Stimulated activated CD8-positive, alpha-beta memory T cell treated with anti-CD3 and anti-CD28 coated beads, Interleukin-4, amount 100 ng/mL, for 1 hour (primary cell): ENCODE measurements around the gene FREY1.

Source experiments
- DNase-seq, 2 donors: peaks; one replicate each; pipeline ENCODE4 v3.0.0-alpha.2; 2020; ENCODE audit warnings: low read depth in 2 of 2, low spot score in 1 of 2

The FREY1 gene, protein sequence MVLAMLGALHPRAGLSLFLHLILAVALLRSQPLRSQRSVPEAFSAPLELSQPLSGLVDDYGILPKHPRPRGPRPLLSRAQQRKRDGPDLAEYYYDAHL

DNA sequence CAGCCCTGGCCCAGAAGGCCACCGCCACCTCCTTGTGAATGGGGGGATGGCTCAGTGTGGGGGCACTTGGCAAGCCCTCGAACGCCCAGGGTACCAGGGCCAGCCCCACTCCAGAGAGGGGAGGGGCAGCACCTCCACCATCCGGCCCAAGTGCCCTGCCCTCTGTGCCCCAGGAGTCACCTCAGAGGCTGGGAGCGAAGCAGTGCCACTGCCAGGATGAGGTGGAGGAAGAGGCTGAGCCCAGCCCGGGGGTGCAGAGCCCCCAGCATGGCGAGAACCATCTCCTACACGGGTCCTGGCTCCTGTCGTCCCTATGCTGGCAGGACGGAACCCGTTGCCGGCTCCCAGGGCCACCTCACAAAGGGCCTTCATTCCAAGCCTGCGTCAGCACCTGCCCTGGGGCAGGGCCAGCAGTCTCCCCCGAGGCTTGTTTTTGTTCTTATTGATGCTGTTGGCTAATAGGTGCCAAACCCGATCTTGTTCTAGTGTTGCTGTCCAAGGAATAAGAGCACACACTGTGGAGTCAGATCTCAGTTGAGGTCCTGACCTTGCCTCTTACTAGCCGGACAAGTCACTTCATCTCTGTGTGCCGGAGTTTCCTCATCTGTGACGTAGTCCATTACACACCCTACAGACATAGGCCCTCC lies at the start of gene FREY1:
Gene FREY1, minus strand, starts transcription at position 307 of the 647 bp plus-strand sequence. Its CDS starts 26 bp downstream, at position 281.
- DNase-seq = no peak

DNA sequence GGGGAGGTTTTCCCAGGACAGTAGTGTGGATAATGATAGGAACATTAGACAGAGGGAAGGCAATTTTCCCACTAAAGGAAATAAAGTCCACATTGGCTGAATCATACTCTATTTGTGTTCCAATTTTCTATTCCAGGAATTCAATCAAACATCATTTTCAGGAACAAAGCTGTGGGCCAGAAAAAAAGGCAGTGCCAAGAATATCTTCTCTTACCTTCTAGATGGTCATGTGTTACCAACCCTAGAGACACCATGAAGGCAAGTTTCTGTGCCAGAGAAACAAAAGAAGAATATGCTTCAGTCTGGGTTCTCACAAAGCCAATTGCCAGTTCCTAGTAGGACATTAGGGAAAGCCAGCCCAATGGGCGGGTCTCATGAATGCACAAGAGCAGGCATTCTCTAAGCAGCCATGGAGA lies 42.9 kb upstream of the FREY1 start:
- DNase-seq = no peak

DNA sequence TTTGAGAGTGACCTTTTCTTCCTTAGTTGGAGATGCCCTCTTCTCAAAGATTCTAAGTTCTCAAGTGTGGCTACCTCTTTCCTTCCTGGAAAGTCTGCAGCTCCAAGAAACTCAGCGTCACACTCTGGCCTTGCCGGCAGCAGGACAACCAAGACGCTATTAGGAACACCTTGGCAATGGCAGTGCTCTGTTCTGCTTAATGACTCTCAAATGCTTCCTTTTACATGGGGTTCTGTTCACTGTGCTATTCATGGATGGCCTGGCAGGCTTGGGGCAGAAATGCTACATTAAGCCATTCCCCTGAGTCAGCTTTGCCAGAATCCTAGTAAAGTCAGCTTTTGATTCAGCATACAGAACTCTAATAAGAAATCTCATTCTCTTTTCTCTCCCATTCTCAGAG lies 41.3 kb upstream of the FREY1 start:
- DNase-seq = no peak

DNA sequence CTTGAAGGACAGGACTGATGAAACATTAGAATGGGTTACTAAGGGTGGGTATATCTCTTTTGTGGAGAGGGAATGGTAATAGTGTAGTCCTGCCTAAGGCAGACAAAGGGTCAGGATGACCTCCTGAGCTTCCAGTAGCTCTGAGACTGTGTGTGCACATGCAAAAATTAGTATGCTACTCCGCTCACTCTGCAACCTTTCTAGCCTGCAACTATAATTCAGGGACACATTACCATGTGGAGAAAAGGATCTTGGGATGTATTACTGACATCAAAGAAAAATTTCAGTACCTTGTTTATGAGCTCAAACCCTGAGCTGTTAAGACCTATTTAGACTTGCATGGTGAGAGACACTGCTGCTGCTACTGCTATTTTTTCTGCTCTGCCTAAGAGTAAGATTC lies 40.8 kb upstream of the FREY1 start:
- DNase-seq = no peak

DNA sequence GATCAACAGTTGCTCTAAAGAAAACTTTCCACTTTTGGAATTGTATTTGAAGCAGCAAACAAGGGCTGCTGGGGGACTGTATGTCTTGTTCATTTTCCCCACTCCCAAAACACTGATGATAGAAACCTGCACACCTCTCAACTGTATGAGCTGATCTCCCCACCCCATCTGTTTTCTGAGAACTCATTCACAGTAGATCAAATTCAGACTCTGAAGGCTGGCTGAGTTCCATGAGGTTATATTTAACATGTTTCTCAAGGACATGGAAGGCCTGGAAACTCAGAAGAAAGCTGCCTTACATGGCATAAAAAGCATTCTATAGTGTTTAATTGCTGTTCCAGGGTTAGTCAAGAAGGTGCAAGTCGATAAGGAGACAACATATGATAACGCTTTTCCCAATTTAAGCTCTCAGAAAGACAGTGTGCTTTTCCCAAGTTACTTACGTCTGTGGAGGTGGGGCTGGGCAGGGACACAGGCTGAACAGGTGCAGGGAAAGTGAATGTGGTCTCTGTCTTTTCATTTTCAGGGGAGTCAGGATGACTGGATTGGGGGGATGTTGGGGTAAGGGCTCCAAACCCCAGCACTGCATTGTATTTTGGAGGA lies 38.4 kb upstream of the FREY1 start:
- DNase-seq = no peak

DNA sequence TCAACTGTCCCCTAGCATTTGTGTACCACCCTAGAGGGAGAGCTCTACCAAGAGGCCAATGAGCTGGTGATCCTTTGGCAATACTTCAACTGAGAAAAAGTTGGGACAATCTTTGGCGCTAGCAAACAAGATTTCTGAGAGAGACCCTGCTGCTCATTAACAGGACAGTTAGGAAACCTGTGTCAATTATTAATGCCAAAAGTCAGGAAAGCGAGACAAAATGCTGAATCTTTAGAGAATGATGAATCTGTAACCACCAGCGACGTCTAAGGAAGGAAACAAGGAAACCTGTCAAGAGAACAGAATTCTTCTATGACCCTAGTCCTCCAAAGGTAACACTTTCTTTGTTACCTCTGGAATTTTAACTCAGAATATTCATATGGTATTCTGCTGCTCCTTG lies 35.3 kb upstream of the FREY1 start:
- DNase-seq = no peak

DNA sequence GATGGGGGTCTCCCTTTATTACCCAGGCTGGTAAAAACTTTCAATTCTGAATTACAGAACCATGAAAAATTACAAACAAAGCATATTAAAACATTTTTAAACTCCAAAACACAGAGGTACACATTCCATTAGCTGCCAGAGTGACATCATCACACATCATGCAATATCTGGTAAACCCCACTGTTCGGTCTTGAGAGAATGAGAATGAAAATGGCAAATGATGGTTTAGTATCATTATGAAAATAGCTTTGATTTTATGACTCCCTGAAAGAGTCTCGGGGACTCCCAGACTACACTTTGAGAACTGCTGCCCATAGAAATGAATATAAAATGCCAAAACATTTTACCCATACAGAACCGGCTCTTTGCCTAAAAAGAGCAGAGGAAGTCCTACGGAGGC lies 34.2 kb upstream of the FREY1 start:
- DNase-seq = no peak

DNA sequence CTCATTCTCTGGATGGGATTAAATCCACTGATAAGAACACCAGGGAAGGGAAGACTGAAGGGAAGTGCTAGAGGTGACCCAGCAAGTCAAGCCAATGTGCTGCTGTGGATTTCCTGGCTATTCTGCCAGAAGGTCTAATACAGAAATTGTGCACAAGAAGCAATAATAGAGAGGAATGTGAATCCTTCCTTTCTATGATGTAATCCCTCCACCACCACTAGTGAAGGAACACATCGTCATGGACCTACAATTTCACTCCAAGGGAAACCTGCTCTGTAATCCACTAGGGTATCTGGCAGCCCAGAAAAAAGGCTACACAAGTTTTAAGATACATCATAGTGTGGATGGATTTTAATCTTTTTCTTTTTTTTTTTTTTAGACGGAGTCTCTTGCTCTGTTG lies 32.8 kb upstream of the FREY1 start:
- DNase-seq = no peak

DNA sequence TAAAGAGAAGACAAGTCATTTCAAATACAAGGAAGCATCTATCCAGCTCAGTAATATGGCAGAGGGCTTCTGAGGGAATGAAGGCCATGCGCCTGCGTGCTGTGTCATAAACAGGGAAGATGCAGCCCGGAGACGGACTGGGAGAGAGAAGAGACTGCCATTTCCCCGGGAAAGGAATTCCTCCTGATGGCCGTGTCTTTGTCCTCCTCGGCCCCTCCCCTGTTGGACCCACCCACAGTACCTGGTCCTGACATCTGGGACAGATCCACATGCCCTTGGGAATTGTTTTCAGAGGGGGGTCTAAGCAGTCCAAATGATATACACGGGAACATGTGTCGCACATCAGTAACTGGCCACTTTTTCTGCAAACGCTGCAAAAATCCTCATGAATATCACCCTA lies 30.8 kb upstream of the FREY1 start:
- DNase-seq = no peak

DNA sequence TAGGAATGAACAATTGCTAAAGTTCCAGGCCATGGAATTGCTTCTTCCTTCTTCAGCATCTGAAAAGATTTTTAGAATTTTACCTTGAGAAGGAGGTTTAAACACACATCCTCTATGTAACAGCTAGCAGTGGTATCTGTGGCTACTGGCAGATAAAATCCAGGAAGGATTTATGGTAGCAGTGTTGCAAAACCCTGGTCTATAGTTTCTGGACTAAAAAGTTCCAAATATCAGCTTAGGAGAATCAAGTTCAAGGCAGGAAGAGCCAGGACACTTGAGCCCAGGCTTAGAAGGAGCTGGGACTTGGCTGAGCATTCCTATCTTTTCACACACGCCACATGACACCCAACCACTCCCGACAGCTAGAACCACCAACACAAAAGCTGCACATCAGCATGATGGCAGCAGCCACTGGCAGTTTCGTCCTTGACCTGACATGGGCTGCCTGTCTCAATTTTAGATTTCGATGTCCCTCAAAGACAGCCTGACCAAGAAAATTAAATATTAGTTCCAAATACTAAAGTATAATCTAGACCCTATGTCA lies 29.5 kb upstream of the FREY1 start:
- no peak for DNase-seq

DNA sequence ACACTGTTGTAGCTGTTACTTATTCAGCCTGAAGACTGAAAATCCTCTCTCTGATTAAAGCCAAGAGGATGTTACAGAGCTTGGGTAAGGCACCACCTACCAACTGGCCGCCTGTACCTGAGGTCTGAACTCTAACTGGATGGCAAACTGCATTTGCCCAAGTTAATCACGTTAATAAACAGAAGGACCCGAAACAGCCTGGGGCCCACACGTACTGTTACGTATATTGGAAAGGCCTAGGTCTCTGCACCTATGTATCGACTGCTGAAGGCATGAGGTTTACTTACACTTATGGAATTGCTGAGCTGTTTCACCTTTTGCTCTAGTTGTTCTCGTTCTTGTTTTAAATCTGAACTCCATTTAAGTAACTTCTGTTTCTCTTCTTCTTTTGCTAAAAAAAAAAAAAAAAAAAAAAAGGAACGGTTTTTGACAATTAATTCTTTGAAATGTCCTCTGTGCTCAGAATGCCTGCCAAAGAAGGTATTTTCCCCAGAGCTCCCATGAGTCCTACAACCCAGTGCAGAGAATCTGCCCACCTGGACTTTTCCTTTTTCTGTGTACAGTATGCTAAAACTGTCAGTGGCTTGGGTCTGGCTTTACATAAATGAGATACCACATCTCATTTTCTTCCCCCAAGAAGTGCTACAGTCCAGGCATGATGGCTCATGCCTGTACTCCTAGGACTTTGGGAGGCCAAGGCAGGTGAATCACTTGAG lies 28.4 kb upstream of the FREY1 start:
- DNase-seq = no peak

DNA sequence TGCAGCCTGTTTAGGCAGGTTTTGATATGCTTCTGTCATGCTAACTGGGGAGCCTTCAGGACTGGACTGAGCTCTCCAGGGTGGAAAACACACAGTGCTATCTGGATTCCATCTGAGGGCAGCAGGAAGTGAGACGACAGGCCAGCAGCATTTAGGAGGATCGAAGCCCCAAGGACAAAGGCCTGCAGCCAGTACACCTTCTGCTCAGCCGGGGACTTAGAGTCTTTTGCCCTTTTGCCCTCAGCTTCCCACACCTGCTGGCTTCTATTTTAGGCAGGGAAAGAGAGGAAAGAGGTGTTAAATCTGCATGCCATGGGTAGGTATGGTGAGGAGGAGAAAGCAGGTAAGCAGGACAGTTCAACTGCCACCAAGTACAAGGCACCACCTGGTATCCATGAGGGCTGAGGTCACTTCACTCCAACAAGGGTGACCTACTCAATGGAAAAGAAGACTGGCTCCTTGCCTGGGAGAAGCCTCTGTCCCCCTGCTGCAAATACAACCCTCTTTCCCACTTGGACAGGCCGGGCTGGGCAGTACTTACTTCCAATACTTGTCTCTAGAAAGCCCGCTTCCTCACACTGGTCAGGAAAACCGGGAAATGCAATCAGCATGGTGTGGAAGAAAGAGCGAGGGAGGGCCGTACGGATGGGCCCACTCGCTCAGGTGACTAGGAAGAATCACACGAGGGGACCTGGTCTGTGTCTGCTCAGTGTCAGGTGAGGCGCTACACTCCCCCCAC lies 27.7 kb upstream of the FREY1 start:
- DNase-seq = no peak

DNA sequence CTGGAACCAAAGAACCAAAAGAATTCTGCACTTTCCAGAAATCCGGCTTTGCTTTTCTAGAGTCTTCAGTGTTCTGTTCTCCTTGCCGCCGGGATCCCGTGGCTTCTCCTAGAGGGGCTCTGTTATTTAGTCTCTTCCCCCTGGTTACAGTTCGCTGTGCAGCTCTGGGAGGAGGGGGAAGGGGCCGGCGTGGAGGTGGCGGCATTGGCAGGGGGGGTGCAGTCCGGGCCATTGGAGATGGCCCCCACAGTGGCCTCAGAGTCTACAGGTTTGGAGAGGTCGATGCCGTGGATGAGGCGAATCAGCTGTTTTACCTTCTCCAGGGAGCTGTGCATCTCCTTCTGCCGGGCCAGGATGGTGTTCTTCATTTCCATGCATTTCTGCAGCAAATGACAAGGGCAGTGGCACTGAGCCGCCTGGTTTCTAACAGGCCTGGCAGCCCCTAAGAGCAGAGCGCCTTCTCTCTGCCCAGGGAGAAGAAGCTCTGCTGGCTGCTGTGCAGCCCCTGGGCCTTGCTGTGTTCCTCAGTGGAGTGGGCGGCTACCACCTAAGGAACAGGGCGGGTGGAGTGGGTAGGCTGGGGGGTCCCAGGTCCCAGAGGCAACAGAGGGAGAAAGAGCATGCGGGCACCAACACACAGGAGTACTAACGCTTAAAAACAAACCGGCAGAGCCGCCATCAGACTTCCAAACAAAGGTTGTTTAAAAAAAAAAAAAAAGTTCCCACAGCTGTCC lies 26.9 kb upstream of the FREY1 start:
- no peak for DNase-seq

DNA sequence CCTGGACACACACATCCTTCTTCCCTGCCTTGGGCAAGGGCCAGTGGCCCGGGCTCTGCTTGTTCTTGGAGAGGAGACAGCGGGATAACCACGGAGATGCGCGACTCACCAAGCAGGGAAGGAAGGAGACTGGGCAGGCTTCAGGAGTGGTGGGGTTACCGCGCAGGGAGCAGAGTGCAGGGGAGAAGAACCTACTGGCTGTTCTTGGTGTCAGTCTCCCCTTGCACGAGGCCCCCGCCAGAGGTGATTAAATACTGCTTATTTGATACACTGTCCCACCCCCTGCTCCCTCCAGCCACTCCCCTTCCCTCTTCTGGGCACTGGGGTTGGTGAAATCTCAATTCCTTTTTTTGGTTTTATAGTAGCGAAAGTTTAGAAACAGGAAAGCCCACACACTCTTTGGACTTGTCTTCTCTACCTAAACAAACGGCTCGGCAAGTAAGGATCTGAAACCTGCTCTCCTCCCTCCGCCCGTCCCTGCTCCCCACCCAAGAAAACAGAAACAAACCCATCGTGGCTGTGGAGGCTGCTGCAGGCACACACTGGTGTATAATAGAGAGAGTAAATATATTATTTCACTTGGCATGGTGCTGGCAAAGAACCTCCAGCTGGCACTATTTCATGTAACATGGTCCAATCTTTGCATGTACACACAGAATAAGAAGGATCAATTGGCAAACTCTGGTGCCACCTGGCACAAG lies 26.2 kb upstream of the FREY1 start:
- DNase-seq = no peak

DNA sequence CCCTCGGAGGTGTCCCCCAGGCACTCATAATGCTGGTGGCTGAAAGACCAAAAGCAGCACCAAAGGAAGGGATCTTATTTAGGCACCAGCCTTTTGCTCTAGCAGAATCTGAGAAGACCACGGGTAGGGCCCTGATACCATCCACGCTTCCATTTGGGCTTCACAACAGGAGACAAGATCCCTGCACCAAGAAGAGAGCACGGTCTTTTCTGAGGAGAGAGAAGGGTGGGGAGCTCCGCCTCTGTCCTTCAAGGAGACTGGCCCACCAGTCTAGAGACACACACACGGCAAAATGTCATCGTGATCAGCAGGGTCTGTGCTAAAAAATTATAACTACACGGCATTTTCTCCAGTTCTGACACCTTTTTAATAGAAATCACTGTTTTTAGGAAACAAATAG lies 25.1 kb upstream of the FREY1 start:
- DNase-seq = no peak

DNA sequence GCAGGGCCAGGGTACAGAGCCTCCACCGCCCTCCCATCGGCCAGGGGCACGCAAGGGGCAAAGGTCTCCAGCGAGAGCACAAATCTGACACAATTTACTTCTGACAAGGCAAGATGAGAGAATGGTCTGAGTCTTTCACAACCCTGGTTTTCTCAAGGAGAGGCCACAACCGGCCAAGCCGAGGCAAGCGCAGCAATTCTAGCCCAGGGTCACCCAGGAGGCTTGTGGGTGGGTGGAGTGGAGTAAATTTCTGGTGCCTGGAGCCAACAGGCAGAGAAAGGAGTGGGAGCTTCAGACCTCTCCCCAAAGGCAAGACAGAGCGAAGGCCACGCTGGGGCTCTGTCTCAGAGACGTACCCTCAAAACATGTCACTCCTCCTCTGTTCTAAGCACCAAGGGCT lies 24.7 kb upstream of the FREY1 start:
- DNase-seq = no peak

DNA sequence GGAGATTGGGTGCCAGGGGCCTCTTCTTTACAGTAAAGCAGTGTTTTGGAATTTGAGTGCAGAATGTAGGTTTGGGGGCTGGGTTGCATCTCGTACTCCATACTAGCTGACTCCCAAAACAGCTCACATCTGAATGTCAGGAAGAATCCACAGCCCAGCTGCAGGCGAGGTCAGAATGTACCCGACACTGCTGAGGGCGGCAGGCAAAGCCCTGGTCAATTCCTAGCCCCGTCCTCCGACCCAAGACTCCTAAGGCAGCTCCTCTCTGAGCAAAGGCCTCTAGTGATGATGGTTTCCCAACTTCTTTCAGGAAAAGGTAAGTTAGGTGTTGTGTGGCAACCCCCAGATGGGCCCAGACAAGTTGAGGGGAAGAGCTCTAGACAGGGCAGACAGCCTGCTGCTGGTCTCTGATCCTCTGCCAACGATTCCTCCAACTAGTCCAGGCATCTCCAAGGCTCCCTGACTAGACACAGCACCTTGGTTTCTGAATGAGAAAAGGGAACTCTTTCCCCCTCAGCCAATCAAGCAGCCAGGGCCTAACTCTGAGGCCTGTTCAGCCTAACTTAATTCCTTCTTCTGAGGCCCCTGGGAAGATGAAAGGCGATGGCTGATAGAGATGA lies 24.0 kb upstream of the FREY1 start:
- no peak for DNase-seq

DNA sequence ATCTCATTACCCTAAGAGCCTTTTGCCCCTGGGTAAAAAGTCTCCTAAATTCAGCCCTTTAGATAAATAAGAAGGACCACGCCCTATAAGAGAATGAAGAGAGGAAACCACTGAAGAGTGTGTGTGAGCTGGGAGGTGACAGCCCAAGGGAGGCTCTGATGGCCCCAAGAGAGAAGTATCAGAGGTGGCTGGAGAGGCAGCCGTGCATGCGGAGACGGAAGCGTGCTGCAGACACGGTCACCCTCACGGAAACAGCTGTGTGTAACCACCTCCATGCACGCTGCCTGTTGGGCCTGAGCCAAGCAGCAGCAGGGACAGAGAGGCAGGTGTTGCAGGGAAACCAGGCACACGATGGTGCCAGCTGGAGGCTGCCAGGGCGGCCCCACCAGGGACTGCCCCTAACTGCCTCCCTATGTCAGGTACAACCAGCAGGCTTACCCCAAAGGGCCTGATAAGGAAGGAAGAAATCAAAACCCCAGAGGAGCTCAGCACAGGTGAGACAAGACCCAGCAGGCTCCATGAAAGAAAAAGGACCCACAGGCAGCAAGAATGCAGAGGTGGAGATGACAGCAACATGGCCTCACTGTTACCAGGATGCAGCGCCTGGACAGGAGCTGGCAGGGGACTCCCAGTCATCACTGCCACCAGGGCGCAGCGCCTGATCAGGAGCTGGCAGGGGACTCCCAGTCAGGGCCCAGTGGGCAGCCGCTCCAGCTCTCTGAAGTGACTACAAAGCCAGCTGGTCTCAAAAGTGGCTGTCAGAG lies 23.1 kb upstream of the FREY1 start:
- DNase-seq = no peak

DNA sequence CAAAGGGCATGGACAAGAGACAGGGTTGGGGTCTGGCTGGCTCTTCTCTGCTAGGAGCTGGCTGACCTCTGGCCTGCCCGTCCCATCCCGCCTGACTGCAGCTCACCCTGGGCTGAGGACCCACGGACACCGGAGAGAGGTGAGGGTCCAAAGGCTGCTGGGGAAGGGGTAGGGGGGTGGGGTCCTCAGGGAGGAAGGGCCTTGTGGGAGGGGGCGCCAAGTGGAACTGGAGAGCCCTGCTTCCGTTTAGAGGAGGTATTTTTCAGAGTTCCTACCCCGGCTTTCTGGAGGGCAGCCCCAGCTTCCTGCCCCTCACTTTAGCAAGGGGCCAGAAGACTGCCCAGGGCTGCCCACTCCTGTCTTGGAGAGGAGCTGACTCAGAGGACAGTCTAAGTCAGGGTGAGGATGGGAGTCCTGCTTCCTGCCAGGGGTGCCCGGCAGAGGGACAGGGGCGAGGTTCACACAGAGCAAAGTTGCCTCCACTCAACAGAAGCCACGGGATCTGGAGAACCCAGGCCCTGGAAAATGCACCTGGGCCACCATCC lies 22.5 kb upstream of the FREY1 start:
- no peak for DNase-seq
